ENCODE data around the gene KRT72.

Gene KRT72

DNA sequence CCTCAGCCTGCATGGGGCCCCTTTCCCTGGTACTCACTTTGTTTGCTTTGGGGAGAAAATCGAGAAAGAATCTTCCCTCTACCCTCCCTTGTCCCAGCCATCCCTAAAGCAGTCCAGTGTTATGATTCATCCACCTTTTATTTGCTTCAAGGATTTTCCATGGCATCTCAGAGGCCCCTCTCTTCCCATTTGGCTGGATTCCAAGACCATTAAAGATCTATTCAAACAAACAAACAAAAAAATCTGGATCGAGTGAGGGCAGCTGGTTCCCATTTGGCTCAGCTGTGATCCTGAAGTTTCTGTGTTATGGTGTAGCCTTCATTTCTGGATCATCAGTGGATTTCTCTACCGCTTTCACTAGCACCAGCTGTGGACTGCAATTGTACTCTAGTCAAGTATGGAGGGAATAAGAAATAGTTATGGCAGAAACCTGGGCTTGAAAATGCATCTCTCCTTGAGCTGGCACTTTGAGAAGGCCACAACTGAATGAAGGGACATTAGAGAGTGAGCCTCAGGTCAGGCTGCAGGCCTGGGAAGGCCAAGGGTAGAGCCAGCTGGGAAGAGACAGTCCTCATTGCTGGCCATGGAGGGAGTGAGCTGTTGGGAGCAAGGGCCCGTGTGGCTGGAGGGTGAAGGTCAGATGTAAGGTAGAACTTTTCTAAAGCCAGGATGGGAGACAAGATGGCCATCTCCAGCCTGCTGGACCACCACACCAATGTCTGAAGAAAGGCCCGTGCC, 62.0 kb downstream of the KRT72 start:
- H2AK5ac ChIP-seq (ENCODE audit: low read depth, low read length) = no peak overlapping the region
- no peak overlapping the region for H3K4me2 ChIP-seq (ENCODE audit: insufficient read depth, low read length, poor library complexity, severe bottlenecking)
- no peak overlapping the region for H3K4me3 ChIP-seq (ENCODE audit: low read length in 2 of 2)
- no peak overlapping the region for H3K4ac ChIP-seq (ENCODE audit: low read length)
- no CpG with 5 or more reads among the region's 5 CpGs for WGBS, 2 donors (ENCODE audit: extremely low coverage in 2 of 2, insufficient read length in 2 of 2, insufficient replicate concordance in 1 of 2)
- no peaks in the 10 kb centered on the region for H3K27me3 ChIP-seq (ENCODE audit: control insufficient read depth in 3 of 3, insufficient read depth in 3 of 3, low read depth in 1 of 3, low read length in 3 of 3)
- H3K79me1 ChIP-seq (ENCODE audit: low read depth, low read length) = no peaks in the 10 kb centered on the region
- no peaks in the 10 kb centered on the region for H3K36me3 ChIP-seq (replicated peaks in 1 of 2; ENCODE audit: control insufficient read depth in 2 of 2, insufficient read depth in 2 of 2, low read length in 2 of 2)
- H4K8ac ChIP-seq (ENCODE audit: low read depth, low read length) = no peak overlapping the region
- no peak overlapping the region for H4K91ac ChIP-seq (ENCODE audit: low read depth, low read length, poor library complexity)
- no peaks in the 10 kb centered on the region for H3K9me3 ChIP-seq (replicated peaks in 1 of 2; ENCODE audit: control insufficient read depth in 2 of 2, insufficient read depth in 1 of 2, low read depth in 1 of 2, low read length in 2 of 2)
- no peak overlapping the region for H3K9ac ChIP-seq (ENCODE audit: low read depth, low read length, poor library complexity)
- no peak overlapping the region for H2BK120ac ChIP-seq (ENCODE audit: low read depth, low read length)
- H3K18ac ChIP-seq (ENCODE audit: low read length) = no peak overlapping the region
- no peak for DNase-seq (ENCODE audit: low spot score)
- no peak overlapping the region for H3K23ac ChIP-seq (ENCODE audit: low read depth, low read length, poor library complexity)
- no peak overlapping the region for H2BK15ac ChIP-seq (ENCODE audit: low read length)
- no peak overlapping the region for H2BK12ac ChIP-seq (ENCODE audit: low read length)
- no peak overlapping the region for H2AFZ ChIP-seq (ENCODE audit: low read length)
- no peak overlapping the region for H3K27ac ChIP-seq (replicated peaks; ENCODE audit: low read length)
- H2BK5ac ChIP-seq (ENCODE audit: low read length) = no peak overlapping the region
- no peaks in the 10 kb centered on the region for H3K4me1 ChIP-seq (ENCODE audit: control insufficient read depth in 2 of 2, insufficient read depth in 1 of 2, low read depth in 1 of 2, low read length in 2 of 2)
- no peak overlapping the region for H3K14ac ChIP-seq (ENCODE audit: low read length)

DNA sequence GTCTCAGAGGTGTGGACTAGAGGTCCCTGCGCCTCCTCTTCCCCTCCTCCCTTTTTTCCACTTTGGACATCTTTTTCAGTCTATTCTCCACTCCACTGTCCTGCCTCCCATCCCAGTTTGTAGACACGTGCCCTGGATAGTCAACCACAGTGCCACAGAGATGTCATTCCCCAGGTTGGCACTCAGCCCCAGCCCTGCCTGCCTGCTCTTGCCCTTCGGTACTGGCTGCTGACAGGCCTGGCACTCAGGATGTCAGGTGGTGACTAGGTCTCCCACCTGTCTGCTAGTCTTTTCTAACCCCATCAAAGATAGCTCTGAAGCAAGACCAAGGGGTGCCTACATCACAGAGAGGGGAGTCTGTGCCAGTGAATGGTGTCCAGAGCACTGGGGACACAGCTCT, 64.2 kb downstream of the KRT72 start:
- Histone ChIP-seq H4K91ac (ENCODE audit: low read depth, low read length, poor library complexity) (no peak overlapping the region), H2AFZ (ENCODE audit: low read length) (no peak overlapping the region), H3K4me2 (ENCODE audit: insufficient read depth, low read length, poor library complexity, severe bottlenecking) (no peak overlapping the region), H3K27ac (replicated peaks; ENCODE audit: low read length) (no peak overlapping the region), H3K9ac (ENCODE audit: low read depth, low read length, poor library complexity) (no peak overlapping the region), H2BK120ac (ENCODE audit: low read depth, low read length) (no peak overlapping the region), H3K79me1 (ENCODE audit: low read depth, low read length) (no peaks in the 10 kb centered on the region), H3K18ac (ENCODE audit: low read length) (no peak overlapping the region), H2BK5ac (ENCODE audit: low read length) (no peak overlapping the region), H2BK12ac (ENCODE audit: low read length) (no peak overlapping the region), H3K23ac (ENCODE audit: low read depth, low read length, poor library complexity) (no peak overlapping the region), H2BK15ac (ENCODE audit: low read length) (no peak overlapping the region), H3K27me3 (ENCODE audit: control insufficient read depth in 3 of 3, insufficient read depth in 3 of 3, low read depth in 1 of 3, low read length in 3 of 3) (no peaks in the 10 kb centered on the region), H3K14ac (ENCODE audit: low read length) (no peak overlapping the region), H3K4ac (ENCODE audit: low read length) (no peak overlapping the region), H3K4me1 (ENCODE audit: control insufficient read depth in 2 of 2, insufficient read depth in 1 of 2, low read depth in 1 of 2, low read length in 2 of 2) (no peaks in the 10 kb centered on the region), H3K4me3 (ENCODE audit: low read length in 2 of 2) (no peak overlapping the region), H3K9me3 (replicated peaks in 1 of 2; ENCODE audit: control insufficient read depth in 2 of 2, insufficient read depth in 1 of 2, low read depth in 1 of 2, low read length in 2 of 2) (no peaks in the 10 kb centered on the region), H3K36me3 (replicated peaks in 1 of 2; ENCODE audit: control insufficient read depth in 2 of 2, insufficient read depth in 2 of 2, low read length in 2 of 2) (no peaks in the 10 kb centered on the region), H4K8ac (ENCODE audit: low read depth, low read length) (no peak overlapping the region), H2AK5ac (ENCODE audit: low read depth, low read length) (no peak overlapping the region)
- no peak for DNase-seq (ENCODE audit: low spot score)
- WGBS, 2 donors (ENCODE audit: extremely low coverage in 2 of 2, insufficient read length in 2 of 2, insufficient replicate concordance in 1 of 2) = no CpG with 5 or more reads among the region's 3 CpGs

Measured in neuronal stem cell (in vitro differentiated cells).